ENCODE results near the gene IFT22. TPM values are rescaled to one million over a fixed set of nuclear protein-coding genes. Genes with fewer than 3 reads are reported as not detected.

The IFT22 gene
- total and polyA plus RNA-seq, 4 donors, result 5.5 to 9.4 (median 7.6) TPM

DNA sequence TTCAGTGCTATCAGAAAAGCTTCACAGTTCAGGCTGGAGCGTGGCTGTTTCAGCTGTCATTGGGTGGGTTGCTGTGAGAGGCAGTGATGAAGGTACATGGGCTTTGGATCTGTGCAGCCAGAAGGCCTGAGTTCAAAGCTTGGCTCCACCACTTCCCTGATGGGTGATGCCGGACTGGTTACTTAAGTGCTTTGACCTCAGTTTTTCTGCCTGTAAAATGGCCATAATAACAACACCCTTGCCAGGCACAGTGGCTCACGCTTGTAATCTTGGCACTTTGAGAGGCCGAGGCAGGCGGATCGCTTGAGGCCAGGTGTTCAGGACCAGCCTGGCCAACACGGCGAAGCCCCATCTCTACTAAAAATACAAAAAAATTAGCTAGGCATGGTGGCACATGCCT lies 10.4 kb upstream of the IFT22 start:
- no peaks in the 10 kb centered on the region for H3K4me1 ChIP-seq (ENCODE audit: control insufficient read depth in 4 of 4, insufficient read depth in 4 of 4, low read length in 3 of 4)
- H3K9me3 ChIP-seq (ENCODE audit: control insufficient read depth in 4 of 4, low read length in 3 of 4), result no peaks in the 10 kb centered on the region
- H3K9ac ChIP-seq (ENCODE audit: low read depth in 1 of 2, low read length in 2 of 2), result no peak overlapping the region
- 96% methylated on average over 8 of the region's 8 CpGs for WGBS
- no peak for DNase-seq (ENCODE audit: low spot score)
- H3K36me3 ChIP-seq (ENCODE audit: control insufficient read depth in 4 of 4, insufficient read depth in 3 of 4, low read depth in 1 of 4, low read length in 3 of 4), result no peaks in the 10 kb centered on the region
- TF ChIP-seq MAX (IDR thresholded peaks at IDR 0.05) (no peak), RAD21 (IDR thresholded peaks at IDR 0.05) (no peak), GABPA (IDR thresholded peaks at IDR 0.05 in 1 of 2, conservative IDR thresholded peaks at IDR 0.05 in 1 of 2) (no peak), HNF4A (conservative IDR thresholded peaks at IDR 0.05) (no peak), SP1 (IDR thresholded peaks at IDR 0.05) (no peak), TAF1 (conservative IDR thresholded peaks at IDR 0.05) (no peak), ATF3 (IDR thresholded peaks at IDR 0.05) (no peak), HNF4G (IDR thresholded peaks at IDR 0.05) (no peak), NR2F2 (IDR thresholded peaks at IDR 0.05) (no peak), ZBTB33 (IDR thresholded peaks at IDR 0.05) (no peak), JUND (IDR thresholded peaks at IDR 0.05) (no peak), EGR1 (IDR thresholded peaks at IDR 0.05; ENCODE audit: low read depth in 2 of 2) (no peak), CTCF (IDR thresholded peaks at IDR 0.05; ENCODE audit: low read depth, low read length, missing input control) (no peak), RXRA (IDR thresholded peaks at IDR 0.05) (no peak)
- TF ChIP-seq, protein P1, sequence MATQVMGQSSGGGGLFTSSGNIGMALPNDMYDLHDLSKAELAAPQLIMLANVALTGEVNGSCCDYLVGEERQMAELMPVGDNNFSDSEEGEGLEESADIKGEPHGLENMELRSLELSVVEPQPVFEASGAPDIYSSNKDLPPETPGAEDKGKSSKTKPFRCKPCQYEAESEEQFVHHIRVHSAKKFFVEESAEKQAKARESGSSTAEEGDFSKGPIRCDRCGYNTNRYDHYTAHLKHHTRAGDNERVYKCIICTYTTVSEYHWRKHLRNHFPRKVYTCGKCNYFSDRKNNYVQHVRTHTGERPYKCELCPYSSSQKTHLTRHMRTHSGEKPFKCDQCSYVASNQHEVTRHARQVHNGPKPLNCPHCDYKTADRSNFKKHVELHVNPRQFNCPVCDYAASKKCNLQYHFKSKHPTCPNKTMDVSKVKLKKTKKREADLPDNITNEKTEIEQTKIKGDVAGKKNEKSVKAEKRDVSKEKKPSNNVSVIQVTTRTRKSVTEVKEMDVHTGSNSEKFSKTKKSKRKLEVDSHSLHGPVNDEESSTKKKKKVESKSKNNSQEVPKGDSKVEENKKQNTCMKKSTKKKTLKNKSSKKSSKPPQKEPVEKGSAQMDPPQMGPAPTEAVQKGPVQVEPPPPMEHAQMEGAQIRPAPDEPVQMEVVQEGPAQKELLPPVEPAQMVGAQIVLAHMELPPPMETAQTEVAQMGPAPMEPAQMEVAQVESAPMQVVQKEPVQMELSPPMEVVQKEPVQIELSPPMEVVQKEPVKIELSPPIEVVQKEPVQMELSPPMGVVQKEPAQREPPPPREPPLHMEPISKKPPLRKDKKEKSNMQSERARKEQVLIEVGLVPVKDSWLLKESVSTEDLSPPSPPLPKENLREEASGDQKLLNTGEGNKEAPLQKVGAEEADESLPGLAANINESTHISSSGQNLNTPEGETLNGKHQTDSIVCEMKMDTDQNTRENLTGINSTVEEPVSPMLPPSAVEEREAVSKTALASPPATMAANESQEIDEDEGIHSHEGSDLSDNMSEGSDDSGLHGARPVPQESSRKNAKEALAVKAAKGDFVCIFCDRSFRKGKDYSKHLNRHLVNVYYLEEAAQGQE (IDR thresholded peaks at IDR 0.05), result no peak
- H3K27me3 ChIP-seq (ENCODE audit: control insufficient read depth in 4 of 4, insufficient read depth in 4 of 4, low read length in 3 of 4), result no peaks in the 10 kb centered on the region
- no peak overlapping the region for H3K4me3 ChIP-seq (ENCODE audit: low read depth in 1 of 3, low read length in 3 of 3)
- no peak overlapping the region for H3K27ac ChIP-seq (ENCODE audit: low read depth in 1 of 2, low read length in 2 of 2)

DNA sequence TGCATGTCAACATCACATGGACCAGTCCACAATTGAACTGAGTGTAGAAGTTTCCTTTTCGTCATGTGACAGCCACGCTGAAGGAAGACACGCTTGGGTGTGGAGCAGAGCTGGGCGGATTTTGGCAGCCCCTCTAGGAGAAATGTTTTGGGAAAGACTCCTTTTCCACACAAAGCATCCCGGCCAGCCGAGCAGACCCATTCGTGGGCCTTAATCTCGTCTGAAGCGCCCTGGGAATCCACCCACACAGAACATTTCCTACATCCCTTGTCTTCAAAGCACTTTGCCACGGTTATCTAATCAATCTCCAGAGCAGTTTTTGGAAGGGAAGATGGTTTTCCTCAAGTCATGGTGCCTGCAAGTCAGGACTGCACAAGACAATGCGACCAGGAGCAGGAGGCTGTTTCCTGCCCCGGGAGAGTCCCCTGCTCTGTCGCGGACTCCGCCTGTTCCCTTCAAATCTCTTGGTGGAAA lies 8.4 kb upstream of the IFT22 start:
- H3K27me3 ChIP-seq (ENCODE audit: control insufficient read depth in 4 of 4, insufficient read depth in 4 of 4, low read length in 3 of 4), result no peaks in the 10 kb centered on the region
- H3K9me3 ChIP-seq (ENCODE audit: control insufficient read depth in 4 of 4, low read length in 3 of 4), result no peaks in the 10 kb centered on the region
- no peak overlapping the region for H3K27ac ChIP-seq (ENCODE audit: low read depth in 1 of 2, low read length in 2 of 2)
- H3K36me3 ChIP-seq (ENCODE audit: control insufficient read depth in 4 of 4, insufficient read depth in 3 of 4, low read depth in 1 of 4, low read length in 3 of 4), result no peaks in the 10 kb centered on the region
- no peaks in the 10 kb centered on the region for H3K4me1 ChIP-seq (ENCODE audit: control insufficient read depth in 4 of 4, insufficient read depth in 4 of 4, low read length in 3 of 4)
- no peak overlapping the region for H3K9ac ChIP-seq (ENCODE audit: low read depth in 1 of 2, low read length in 2 of 2)
- H3K4me3 ChIP-seq (ENCODE audit: low read depth in 1 of 3, low read length in 3 of 3), result no peak overlapping the region
- WGBS, result 66% methylated on average over 15 of the region's 15 CpGs
- no peak for DNase-seq (ENCODE audit: low spot score)
- TF ChIP-seq GABPA (IDR thresholded peaks at IDR 0.05 in 1 of 2, conservative IDR thresholded peaks at IDR 0.05 in 1 of 2), result no peak
- TF ChIP-seq, protein P1 (IDR thresholded peaks at IDR 0.05), result no peak
- TF ChIP-seq NR2F2 (IDR thresholded peaks at IDR 0.05), result no peak
- TF ChIP-seq FOXA2 (IDR thresholded peaks at IDR 0.05), result no peak
- no peak for TF ChIP-seq JUND (IDR thresholded peaks at IDR 0.05)
- no peak for TF ChIP-seq MAX (IDR thresholded peaks at IDR 0.05)
- TF ChIP-seq RAD21 (IDR thresholded peaks at IDR 0.05), result no peak
- TF ChIP-seq YY1 (IDR thresholded peaks at IDR 0.05), result no peak
- TF ChIP-seq HNF4A (conservative IDR thresholded peaks at IDR 0.05), result no peak
- no peak for TF ChIP-seq RXRA (IDR thresholded peaks at IDR 0.05)
- TF ChIP-seq CTCF (IDR thresholded peaks at IDR 0.05; ENCODE audit: low read depth, low read length, missing input control), result no peak
- no peak for TF ChIP-seq FOXA1 (IDR thresholded peaks at IDR 0.05)
